ENCODE results near the gene ATL3. TPM values are rescaled to one million over a fixed set of nuclear protein-coding genes. Genes with fewer than 3 reads are reported as not detected.
"Not testable (repeated sequence)": the region's sequence is repeated elsewhere in the genome, so short reads cannot be mapped to it uniquely, and the experiment has no call there.

The ATL3 gene
- total RNA-seq, 3 donors from 2014 or later (not counting 1 experiment from before 2014, with no cell fraction given) = 35.7 to 46.8 (median 41.6) TPM

DNA sequence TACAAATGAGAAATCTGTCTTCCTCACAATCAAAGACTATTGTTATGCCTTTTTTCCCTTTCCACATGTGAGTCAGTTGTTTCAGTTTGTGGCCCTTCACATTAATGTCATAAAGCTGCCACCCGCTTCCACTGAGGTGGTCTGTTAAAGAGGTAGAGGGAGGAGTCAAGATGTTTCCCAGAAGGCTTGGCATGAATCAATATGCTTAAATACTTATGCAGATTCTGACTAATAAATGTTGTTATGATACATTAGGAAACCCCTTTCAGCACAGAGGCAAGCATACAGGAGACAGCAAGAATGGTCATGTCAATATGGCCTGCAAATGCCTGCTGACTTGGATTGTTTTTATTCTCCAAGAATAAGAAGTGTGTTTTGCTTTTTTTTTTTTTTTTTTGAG lies 16.7 kb upstream of the ATL3 start:
- Mint-ChIP-seq H3K4me3 (no peak overlapping the region), H3K27ac (no peak overlapping the region), H3K27me3 (ENCODE audit: low read depth in 2 of 2) (no peaks in the 10 kb centered on the region), H3K36me3 (no peaks in the 10 kb centered on the region), H3K4me1 (peaks cover 5 to 17% of the 10 kb centered on the region in 2 donors), H3K9me3 (no peaks in the 10 kb centered on the region)
- DNase-seq (no peak), ATAC-seq (no peak)
- no peak overlapping the region for H3K27ac ChIP-seq (ENCODE audit: low read length)
- no peaks in the 10 kb centered on the region for H3K9me3 ChIP-seq (ENCODE audit: control insufficient read depth, insufficient read depth, low read length)
- intact Hi-C loops (cut with micrococcal nuclease) = no loop called here
- no peaks in the 10 kb centered on the region for H3K36me3 ChIP-seq (ENCODE audit: control insufficient read depth, insufficient read depth, low read length)
- TF ChIP-seq, protein P1, sequence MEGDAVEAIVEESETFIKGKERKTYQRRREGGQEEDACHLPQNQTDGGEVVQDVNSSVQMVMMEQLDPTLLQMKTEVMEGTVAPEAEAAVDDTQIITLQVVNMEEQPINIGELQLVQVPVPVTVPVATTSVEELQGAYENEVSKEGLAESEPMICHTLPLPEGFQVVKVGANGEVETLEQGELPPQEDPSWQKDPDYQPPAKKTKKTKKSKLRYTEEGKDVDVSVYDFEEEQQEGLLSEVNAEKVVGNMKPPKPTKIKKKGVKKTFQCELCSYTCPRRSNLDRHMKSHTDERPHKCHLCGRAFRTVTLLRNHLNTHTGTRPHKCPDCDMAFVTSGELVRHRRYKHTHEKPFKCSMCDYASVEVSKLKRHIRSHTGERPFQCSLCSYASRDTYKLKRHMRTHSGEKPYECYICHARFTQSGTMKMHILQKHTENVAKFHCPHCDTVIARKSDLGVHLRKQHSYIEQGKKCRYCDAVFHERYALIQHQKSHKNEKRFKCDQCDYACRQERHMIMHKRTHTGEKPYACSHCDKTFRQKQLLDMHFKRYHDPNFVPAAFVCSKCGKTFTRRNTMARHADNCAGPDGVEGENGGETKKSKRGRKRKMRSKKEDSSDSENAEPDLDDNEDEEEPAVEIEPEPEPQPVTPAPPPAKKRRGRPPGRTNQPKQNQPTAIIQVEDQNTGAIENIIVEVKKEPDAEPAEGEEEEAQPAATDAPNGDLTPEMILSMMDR (IDR thresholded peaks at IDR 0.05) = no peak
- H3K27me3 ChIP-seq (ENCODE audit: control insufficient read depth, insufficient read depth, low read length) = no peaks in the 10 kb centered on the region
- H3K4me1 ChIP-seq (ENCODE audit: control insufficient read depth, insufficient read depth, low read length) = no peaks in the 10 kb centered on the region
- WGBS (ENCODE audit: insufficient coverage) = no CpG with 5 or more reads among the region's 1 CpG
- no peak overlapping the region for H3K4me3 ChIP-seq (ENCODE audit: low read length)

DNA sequence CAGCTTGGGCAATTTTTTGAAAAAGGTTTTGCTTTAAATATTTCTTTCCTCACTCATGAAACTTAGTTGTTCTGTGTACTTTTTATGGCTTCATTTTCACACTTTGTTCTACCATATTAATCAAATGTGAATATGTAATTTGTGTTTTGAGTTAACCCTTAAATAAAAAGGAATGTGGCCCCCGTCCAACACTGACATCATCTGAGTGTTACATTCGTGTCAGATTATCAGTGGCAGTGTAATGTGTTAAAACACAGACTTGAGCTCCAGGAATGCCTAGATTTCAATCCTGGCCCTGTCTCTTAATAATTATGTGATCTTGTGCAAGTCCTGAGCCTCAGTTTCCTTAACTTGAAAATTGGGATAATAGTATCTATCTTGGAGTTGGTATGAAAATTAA lies 15.8 kb upstream of the ATL3 start:
- H3K9me3 Mint-ChIP-seq = no peaks in the 10 kb centered on the region
- Histone ChIP-seq H3K27ac (ENCODE audit: low read length) (no peak overlapping the region), H3K4me1 (ENCODE audit: control insufficient read depth, insufficient read depth, low read length) (peaks cover 8% of the 10 kb centered on the region), H3K36me3 (ENCODE audit: control insufficient read depth, insufficient read depth, low read length) (no peaks in the 10 kb centered on the region), H3K27me3 (ENCODE audit: control insufficient read depth, insufficient read depth, low read length) (no peaks in the 10 kb centered on the region), H3K9me3 (ENCODE audit: control insufficient read depth, insufficient read depth, low read length) (no peaks in the 10 kb centered on the region), H3K4me3 (ENCODE audit: low read length) (no peak overlapping the region)
- no peak overlapping the region for H3K4me3 Mint-ChIP-seq
- peaks cover 14 to 26% of the 10 kb centered on the region in 2 donors for H3K4me1 Mint-ChIP-seq
- no peak overlapping the region for H3K27ac Mint-ChIP-seq
- WGBS (ENCODE audit: insufficient coverage) = 86% methylated on average over 2 of the region's 2 CpGs
- H3K36me3 Mint-ChIP-seq = no peaks in the 10 kb centered on the region
- TF ChIP-seq, protein P1 (IDR thresholded peaks at IDR 0.05) = no peak
- no peak for DNase-seq
- no peaks in the 10 kb centered on the region for H3K27me3 Mint-ChIP-seq (ENCODE audit: low read depth in 2 of 2)
- ATAC-seq = no peak
- intact Hi-C loops (cut with micrococcal nuclease) = no loop called here

DNA sequence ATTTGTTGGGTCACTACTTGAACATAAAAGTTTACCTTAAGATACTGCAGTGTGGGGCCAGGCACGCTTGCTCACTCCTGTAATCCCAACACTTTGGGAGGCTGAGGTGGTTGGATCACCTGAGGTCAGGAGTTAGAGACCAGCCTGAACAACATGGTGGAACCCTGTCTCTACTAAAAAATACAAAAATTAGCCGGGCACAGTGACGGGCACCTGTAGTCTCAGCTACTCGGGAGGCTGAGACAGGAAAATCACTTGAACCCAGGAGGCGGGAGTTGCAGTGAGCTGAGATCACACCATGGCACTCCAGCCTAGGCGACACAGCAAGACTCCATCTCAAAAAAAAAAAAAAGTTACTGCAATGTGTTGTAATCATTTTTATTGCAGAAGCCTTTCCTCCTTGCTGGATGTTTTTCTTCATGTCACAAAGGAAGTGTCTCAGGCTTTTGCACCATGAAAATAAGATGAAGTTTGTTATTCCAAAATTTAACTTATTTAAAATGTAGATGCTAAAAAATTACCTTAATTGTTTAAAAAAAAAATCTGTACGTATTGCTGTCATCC lies 14.1 kb upstream of the ATL3 start:
- H3K27ac ChIP-seq (ENCODE audit: low read length); H3K9me3 Mint-ChIP-seq; H3K27ac Mint-ChIP-seq; intact Hi-C loops (cut with micrococcal nuclease); H3K27me3 ChIP-seq (ENCODE audit: control insufficient read depth, insufficient read depth, low read length); H3K27me3 Mint-ChIP-seq (ENCODE audit: low read depth in 2 of 2); H3K9me3 ChIP-seq (ENCODE audit: control insufficient read depth, insufficient read depth, low read length); ATAC-seq; H3K4me3 Mint-ChIP-seq; DNase-seq; H3K36me3 ChIP-seq (ENCODE audit: control insufficient read depth, insufficient read depth, low read length); H3K4me3 ChIP-seq (ENCODE audit: low read length); H3K36me3 Mint-ChIP-seq: not testable (repeated sequence)
- 95% methylated on average over 5 of the region's 7 CpGs for WGBS (ENCODE audit: insufficient coverage)
- peaks cover 30 to 35% of the 10 kb centered on the region in 2 donors for H3K4me1 Mint-ChIP-seq
- peaks cover 14% of the 10 kb centered on the region for H3K4me1 ChIP-seq (ENCODE audit: control insufficient read depth, insufficient read depth, low read length)

DNA sequence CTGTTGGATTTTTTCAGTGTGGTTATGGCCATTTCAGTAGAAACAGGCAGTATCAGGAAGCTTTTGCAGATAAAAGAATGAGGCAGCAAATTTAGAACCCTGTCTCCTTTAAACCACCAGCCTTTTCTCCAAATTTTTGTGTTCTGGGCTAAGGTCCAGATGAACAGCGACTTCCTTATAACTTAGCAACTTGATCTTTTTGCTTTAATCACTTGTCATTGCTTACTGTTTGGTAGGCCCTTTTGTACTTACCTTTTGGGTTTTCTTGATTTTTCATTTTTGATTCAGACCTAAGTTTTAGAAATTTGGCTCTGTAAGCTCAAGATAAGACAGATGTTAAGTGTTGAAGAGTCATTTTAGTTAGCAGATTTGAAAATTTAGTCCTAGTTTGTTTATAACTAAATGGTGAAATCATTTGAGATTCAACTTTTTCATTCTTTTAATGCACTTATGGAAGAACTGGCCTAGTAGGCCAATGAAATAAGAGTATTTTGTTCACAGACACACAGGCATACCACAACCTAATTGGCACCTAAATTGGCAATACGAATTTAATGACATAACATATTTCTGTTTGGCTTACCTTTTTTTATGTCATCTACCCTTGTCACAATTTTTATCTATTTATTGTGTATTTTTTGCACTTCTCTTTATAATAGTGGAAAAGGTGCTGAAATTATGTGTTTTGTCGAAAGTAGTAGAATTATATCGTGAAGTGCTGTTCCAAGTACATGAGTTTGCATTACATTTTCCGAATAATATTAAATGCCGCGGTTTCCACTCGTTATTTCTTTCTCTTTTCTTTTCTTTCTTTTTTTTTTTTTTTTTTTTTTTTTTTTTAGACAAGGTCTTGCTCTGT lies 12.2 kb upstream of the ATL3 start:
- H3K4me3 Mint-ChIP-seq = peak overlapping the region; percentile 73
- H3K27ac Mint-ChIP-seq = peak overlapping the region in 1 of 2 donors; percentile 86
- TF ChIP-seq, protein P1 (IDR thresholded peaks at IDR 0.05) = no peak
- no peaks in the 10 kb centered on the region for H3K36me3 Mint-ChIP-seq
- WGBS (ENCODE audit: insufficient coverage) = 92% methylated on average over 5 of the region's 8 CpGs
- H3K27me3 Mint-ChIP-seq (ENCODE audit: low read depth in 2 of 2) = peaks cover 0 to 3% of the 10 kb centered on the region in 2 donors
- DNase-seq = no peak
- Histone ChIP-seq H3K4me1 (ENCODE audit: control insufficient read depth, insufficient read depth, low read length) (peaks cover 14% of the 10 kb centered on the region), H3K4me3 (ENCODE audit: low read length) (no peak overlapping the region), H3K27me3 (ENCODE audit: control insufficient read depth, insufficient read depth, low read length) (no peaks in the 10 kb centered on the region), H3K27ac (ENCODE audit: low read length) (no peak overlapping the region), H3K9me3 (ENCODE audit: control insufficient read depth, insufficient read depth, low read length) (no peaks in the 10 kb centered on the region), H3K36me3 (ENCODE audit: control insufficient read depth, insufficient read depth, low read length) (no peaks in the 10 kb centered on the region)
- intact Hi-C loops (cut with micrococcal nuclease) = no loop called here
- H3K4me1 Mint-ChIP-seq = peaks cover 28 to 30% of the 10 kb centered on the region in 2 donors
- no peak for ATAC-seq
- H3K9me3 Mint-ChIP-seq = no peaks in the 10 kb centered on the region

Data from natural killer cell (primary cell).